PC-9 (cell line): ENCODE results near the gene SLC6A9.

Experiments
- CTCF ChIP-seq: fragments of 200-600 bp; sonication (generic); conservative IDR thresholded peaks from 2 replicates; pipeline ENCODE4 v1.6.1; 2017; ENCODE audit warnings: mixed run types, antibody characterized with exemption, mild to moderate bottlenecking, moderate library complexity
- EZH2 ChIP-seq: fragments of 200-600 bp; sonication (generic); IDR thresholded peaks from 2 replicates; pipeline ENCODE4 v1.8.0; 2017; ENCODE audit warnings: antibody characterized with exemption, low read depth

- TF ChIP-seq CTCF, result no peak
- TF ChIP-seq EZH2, result no peak
Observed at GRCh38 chr1:43973981-43974442, 57.2 kb downstream of the SLC6A9 start.
